Measurements from ENCODE around the gene RBBP7. TPM values are rescaled to one million over a fixed set of nuclear protein-coding genes. Genes with fewer than 3 reads are reported as not detected.

RBBP7 gene
- total and polyA plus RNA-seq, 11 donors = 88.7 to 124 (median 107) TPM

- WGBS, 4 donors = 86 to 91% (median 89%) methylated on average over 8 of the region's 8 CpGs
- no peak for TF ChIP-seq POLR2A (IDR thresholded peaks at IDR 0.05)
- TF ChIP-seq, protein P1, sequence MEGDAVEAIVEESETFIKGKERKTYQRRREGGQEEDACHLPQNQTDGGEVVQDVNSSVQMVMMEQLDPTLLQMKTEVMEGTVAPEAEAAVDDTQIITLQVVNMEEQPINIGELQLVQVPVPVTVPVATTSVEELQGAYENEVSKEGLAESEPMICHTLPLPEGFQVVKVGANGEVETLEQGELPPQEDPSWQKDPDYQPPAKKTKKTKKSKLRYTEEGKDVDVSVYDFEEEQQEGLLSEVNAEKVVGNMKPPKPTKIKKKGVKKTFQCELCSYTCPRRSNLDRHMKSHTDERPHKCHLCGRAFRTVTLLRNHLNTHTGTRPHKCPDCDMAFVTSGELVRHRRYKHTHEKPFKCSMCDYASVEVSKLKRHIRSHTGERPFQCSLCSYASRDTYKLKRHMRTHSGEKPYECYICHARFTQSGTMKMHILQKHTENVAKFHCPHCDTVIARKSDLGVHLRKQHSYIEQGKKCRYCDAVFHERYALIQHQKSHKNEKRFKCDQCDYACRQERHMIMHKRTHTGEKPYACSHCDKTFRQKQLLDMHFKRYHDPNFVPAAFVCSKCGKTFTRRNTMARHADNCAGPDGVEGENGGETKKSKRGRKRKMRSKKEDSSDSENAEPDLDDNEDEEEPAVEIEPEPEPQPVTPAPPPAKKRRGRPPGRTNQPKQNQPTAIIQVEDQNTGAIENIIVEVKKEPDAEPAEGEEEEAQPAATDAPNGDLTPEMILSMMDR (IDR thresholded peaks at IDR 0.05) = no peak
- Histone ChIP-seq H3K9me3 (no peaks in the 10 kb centered on the region), H3K27ac (no peak overlapping the region), H3K36me3 (peaks cover 0 to 44% (median 33%) of the 10 kb centered on the region in 9 donors), H3K4me3 (no peak overlapping the region), H3K27me3 (no peaks in the 10 kb centered on the region), H3K4me1 (peaks cover 0 to 12% (median 2%) of the 10 kb centered on the region in 12 donors)
- intact Hi-C loops (cut with DNase I) = loop anchor here in 9 of 10 donors (2.0 to 10.0 kb wide), 7 partner anchors 62 to 867 kb away; no protein-coding TSS in a partner anchor
- DNase-seq (no peak), ATAC-seq (no peak)
These were observed 44.7 kb downstream of the RBBP7 start for GRCh38 chrX:16825264-16826035.

- Histone ChIP-seq H3K4me3 (no peak overlapping the region), H3K27ac (no peak overlapping the region), H3K36me3 (peaks cover 0 to 53% (median 33%) of the 10 kb centered on the region in 9 donors), H3K4me1 (peaks cover 0 to 6% (median 0%) of the 10 kb centered on the region in 12 donors), H3K9me3 (no peaks in the 10 kb centered on the region), H3K27me3 (no peaks in the 10 kb centered on the region)
- DNase-seq (no peak), ATAC-seq (no peak)
- intact Hi-C loops (cut with DNase I) = loop anchor here in 1 of 10 donors (10.0 kb wide), 1 partner anchor 222 kb away; no protein-coding TSS in a partner anchor
- 87 to 92% (median 92%) methylated on average over 2 of the region's 2 CpGs for WGBS, 4 donors
- TF ChIP-seq, protein P1 (IDR thresholded peaks at IDR 0.05) = no peak
- no peak for TF ChIP-seq POLR2A (IDR thresholded peaks at IDR 0.05)
These were observed 47.4 kb downstream of the RBBP7 start for GRCh38 chrX:16822723-16823122.

DNA sequence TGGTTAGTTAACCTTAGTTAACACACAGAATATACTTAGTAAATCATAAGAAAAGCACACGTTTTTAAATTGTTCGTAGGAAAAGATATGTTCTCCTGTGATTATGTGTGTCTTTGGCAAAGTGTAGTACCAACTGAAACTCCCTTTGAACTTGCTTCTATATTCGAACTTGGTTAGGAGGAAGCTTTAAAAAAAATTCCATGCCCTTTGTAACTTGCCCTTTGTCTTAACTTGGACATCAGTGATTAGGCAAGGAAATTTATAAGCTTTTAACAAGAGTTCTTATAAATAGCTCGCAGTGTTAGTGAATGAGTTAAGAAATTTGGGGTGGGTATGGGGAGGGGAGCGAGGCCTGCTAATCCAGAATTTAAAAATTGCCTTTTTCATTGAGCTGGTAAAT is 50.5 kb downstream of the RBBP7 start:
- Histone ChIP-seq H3K36me3 (peaks cover 0 to 42% (median 27%) of the 10 kb centered on the region in 9 donors), H3K4me3 (no peak overlapping the region), H3K9me3 (no peaks in the 10 kb centered on the region), H3K4me1 (no peaks in the 10 kb centered on the region), H3K27ac (no peak overlapping the region), H3K27me3 (no peaks in the 10 kb centered on the region)
- DNase-seq (no peak), ATAC-seq (no peak)
- TF ChIP-seq POLR2A (IDR thresholded peaks at IDR 0.05) = no peak
- TF ChIP-seq, protein P1 (IDR thresholded peaks at IDR 0.05) = no peak
- WGBS, 4 donors = 74 to 81% (median 77%) methylated on average over 5 of the region's 5 CpGs
- intact Hi-C loops (cut with DNase I) = loop anchor here in 1 of 10 donors (10.0 kb wide), 1 partner anchor 225 kb away; no protein-coding TSS in a partner anchor

GRCh38 chrX:16814597-16814996 is 55.6 kb downstream of the RBBP7 start:
- WGBS, 4 donors = 88 to 100% (median 96%) methylated on average over 1 of the region's 1 CpG
- peaks cover 0 to 13% (median 6%) of the 10 kb centered on the region in 9 donors for H3K36me3 ChIP-seq

More at GRCh38 chrX:16814597-16814996, 55.6 kb downstream of the RBBP7 start:
- ATAC-seq (no peak), DNase-seq (no peak)
- no peak overlapping the region for H3K4me3 ChIP-seq
- intact Hi-C loops (cut with DNase I) = no loop called here
- no peaks in the 10 kb centered on the region for H3K9me3 ChIP-seq
- TF ChIP-seq, protein P1 (IDR thresholded peaks at IDR 0.05) = no peak
- TF ChIP-seq POLR2A (IDR thresholded peaks at IDR 0.05) = no peak
- no peaks in the 10 kb centered on the region for H3K27me3 ChIP-seq
- H3K27ac ChIP-seq = no peak overlapping the region
- no peaks in the 10 kb centered on the region for H3K4me1 ChIP-seq
